ENCODE results near the gene KCNC1. TPM values are rescaled to one million over a fixed set of nuclear protein-coding genes. Genes with fewer than 3 reads are reported as not detected.

The KCNC1 gene
- total RNA-seq, 1 donor from 2014 or later, result 0.20 TPM

- Mint-ChIP-seq H3K27ac (ENCODE audit: unreplicated experiment) (no peak overlapping the region), H3K36me3 (ENCODE audit: low read depth) (no peaks in the 10 kb centered on the region), H3K4me3 (ENCODE audit: unreplicated experiment) (no peak overlapping the region), H3K4me1 (ENCODE audit: low read depth) (peaks cover 1% of the 10 kb centered on the region), H3K27me3 (ENCODE audit: low read depth) (no peaks in the 10 kb centered on the region), H3K9me3 (ENCODE audit: low read depth) (no peaks in the 10 kb centered on the region)
- TF ChIP-seq, protein P1, sequence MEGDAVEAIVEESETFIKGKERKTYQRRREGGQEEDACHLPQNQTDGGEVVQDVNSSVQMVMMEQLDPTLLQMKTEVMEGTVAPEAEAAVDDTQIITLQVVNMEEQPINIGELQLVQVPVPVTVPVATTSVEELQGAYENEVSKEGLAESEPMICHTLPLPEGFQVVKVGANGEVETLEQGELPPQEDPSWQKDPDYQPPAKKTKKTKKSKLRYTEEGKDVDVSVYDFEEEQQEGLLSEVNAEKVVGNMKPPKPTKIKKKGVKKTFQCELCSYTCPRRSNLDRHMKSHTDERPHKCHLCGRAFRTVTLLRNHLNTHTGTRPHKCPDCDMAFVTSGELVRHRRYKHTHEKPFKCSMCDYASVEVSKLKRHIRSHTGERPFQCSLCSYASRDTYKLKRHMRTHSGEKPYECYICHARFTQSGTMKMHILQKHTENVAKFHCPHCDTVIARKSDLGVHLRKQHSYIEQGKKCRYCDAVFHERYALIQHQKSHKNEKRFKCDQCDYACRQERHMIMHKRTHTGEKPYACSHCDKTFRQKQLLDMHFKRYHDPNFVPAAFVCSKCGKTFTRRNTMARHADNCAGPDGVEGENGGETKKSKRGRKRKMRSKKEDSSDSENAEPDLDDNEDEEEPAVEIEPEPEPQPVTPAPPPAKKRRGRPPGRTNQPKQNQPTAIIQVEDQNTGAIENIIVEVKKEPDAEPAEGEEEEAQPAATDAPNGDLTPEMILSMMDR (IDR thresholded peaks at IDR 0.05), result no peak
- DNase-seq (ENCODE audit: low spot score), result no peak
Measured at GRCh38 chr11:17798716-17799115, 64.1 kb downstream of the KCNC1 start.

GRCh38 chr11:17799147-17799546 lies 64.6 kb downstream of the KCNC1 start:
- DNase-seq (ENCODE audit: low spot score), result no peak
- TF ChIP-seq, protein P1 (IDR thresholded peaks at IDR 0.05), result no peak
- Mint-ChIP-seq H3K9me3 (ENCODE audit: low read depth) (no peaks in the 10 kb centered on the region), H3K36me3 (ENCODE audit: low read depth) (no peaks in the 10 kb centered on the region), H3K4me1 (ENCODE audit: low read depth) (peaks cover 3% of the 10 kb centered on the region), H3K27me3 (ENCODE audit: low read depth) (no peaks in the 10 kb centered on the region), H3K4me3 (ENCODE audit: unreplicated experiment) (no peak overlapping the region), H3K27ac (ENCODE audit: unreplicated experiment) (no peak overlapping the region)

DNA sequence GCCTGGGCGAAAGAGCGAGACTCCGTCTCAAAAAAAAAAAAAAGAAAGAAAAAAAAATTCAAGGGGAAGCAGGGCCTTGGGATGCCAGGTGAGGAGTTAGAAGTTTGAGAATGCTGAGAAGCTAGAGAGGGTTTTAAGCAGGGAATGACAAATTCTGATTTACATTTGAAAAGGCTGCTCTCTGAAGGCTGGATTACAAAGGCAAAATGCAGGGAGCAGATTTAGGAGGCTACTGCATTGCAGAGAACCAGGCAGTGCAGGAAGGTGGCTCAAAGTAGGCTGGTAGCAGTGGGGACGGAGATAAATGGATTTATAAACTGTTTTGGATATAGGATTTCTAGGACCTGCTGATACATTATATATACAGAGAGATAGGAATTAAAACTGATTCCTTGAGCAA lies 66.6 kb downstream of the KCNC1 start:
- Mint-ChIP-seq H3K27me3 (ENCODE audit: low read depth) (no peaks in the 10 kb centered on the region), H3K4me3 (ENCODE audit: unreplicated experiment) (no peak overlapping the region), H3K36me3 (ENCODE audit: low read depth) (no peaks in the 10 kb centered on the region), H3K27ac (ENCODE audit: unreplicated experiment) (no peak overlapping the region), H3K4me1 (ENCODE audit: low read depth) (peaks cover 3% of the 10 kb centered on the region), H3K9me3 (ENCODE audit: low read depth) (no peaks in the 10 kb centered on the region)
- TF ChIP-seq, protein P1 (IDR thresholded peaks at IDR 0.05), result no peak
- no peak for DNase-seq (ENCODE audit: low spot score)

DNA sequence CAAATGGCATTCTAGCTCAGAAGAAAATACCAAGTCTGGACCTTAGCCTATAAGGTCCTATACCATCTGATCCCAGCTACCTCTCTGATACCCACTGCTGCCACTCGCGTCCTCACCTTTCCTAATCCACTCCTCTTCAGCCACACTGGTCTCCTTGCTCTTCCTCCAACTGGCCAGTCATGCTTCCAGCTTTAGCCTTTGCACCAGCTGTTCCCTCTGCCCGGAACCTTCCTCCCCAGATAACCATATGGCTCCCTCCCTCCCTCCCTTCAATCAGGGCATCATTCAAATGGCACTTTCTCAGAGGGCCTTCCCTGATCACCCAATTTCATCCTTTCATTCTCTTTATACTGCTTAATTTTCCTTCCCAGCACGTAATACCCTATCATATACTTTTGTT lies 67.9 kb downstream of the KCNC1 start:
- Mint-ChIP-seq H3K4me1 (ENCODE audit: low read depth) (peaks cover 3% of the 10 kb centered on the region), H3K9me3 (ENCODE audit: low read depth) (no peaks in the 10 kb centered on the region), H3K4me3 (ENCODE audit: unreplicated experiment) (no peak overlapping the region), H3K36me3 (ENCODE audit: low read depth) (no peaks in the 10 kb centered on the region), H3K27me3 (ENCODE audit: low read depth) (no peaks in the 10 kb centered on the region), H3K27ac (ENCODE audit: unreplicated experiment) (no peak overlapping the region)
- TF ChIP-seq, protein P1 (IDR thresholded peaks at IDR 0.05), result no peak
- no peak for DNase-seq (ENCODE audit: low spot score)

- H3K36me3 Mint-ChIP-seq (ENCODE audit: low read depth), result no peaks in the 10 kb centered on the region
- H3K4me3 Mint-ChIP-seq (ENCODE audit: unreplicated experiment), result no peak overlapping the region
- no peaks in the 10 kb centered on the region for H3K9me3 Mint-ChIP-seq (ENCODE audit: low read depth)
- TF ChIP-seq, protein P1 (IDR thresholded peaks at IDR 0.05), result no peak
- H3K4me1 Mint-ChIP-seq (ENCODE audit: low read depth), result peaks cover 3% of the 10 kb centered on the region
- no peak for DNase-seq (ENCODE audit: low spot score)
- H3K27me3 Mint-ChIP-seq (ENCODE audit: low read depth), result no peaks in the 10 kb centered on the region
- H3K27ac Mint-ChIP-seq (ENCODE audit: unreplicated experiment), result no peak overlapping the region
Measured at GRCh38 chr11:17803754-17804334, 69.3 kb downstream of the KCNC1 start.

All from chondrocyte (in vitro differentiated cells).